ENCODE measurements around the gene ARX.

The ARX gene

DNA sequence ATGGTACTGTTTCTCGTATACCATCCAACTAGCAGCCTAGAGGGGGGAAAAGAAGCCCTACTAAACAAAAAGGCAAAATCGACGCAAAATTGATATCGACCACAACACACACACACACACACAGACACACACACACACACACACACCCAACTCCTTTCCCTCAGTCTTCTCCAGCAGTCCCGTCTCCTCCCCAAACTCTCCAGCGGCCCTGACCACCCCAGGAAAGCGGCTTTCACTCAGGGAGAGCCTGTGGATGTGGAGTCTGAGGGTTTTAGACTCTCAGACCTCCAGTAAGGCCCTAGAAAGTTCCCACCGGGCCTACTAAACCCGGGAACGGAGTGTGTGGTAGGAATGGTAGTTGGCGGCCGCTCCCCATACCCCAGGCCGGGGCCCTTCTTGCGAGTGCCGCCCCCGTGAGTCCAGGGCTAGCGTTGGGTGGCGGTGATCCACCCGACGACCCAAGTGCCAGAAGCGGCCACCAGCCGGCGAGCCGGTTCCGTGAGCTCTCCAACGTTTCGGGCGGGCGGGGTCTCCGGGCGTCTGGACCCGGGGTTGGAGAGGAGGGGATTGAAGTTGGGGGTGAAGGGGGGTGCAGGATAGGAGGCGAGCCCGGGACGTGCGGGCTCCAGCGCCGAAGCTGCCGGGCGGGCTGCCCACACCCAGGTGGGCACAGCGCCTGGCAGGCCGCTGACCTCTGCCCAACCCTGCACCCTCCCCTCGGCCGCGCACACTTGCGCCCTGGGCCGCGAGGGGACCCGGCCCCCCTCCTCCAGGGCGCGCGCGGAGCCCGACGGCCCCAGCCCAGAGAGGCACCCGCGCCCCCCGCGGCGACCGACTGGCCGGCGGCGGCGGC, 13.7 kb downstream of the ARX start:
- DNase-seq, result peak in 6 of 58 donors; percentile 2 to 32 (median 8)

DNA sequence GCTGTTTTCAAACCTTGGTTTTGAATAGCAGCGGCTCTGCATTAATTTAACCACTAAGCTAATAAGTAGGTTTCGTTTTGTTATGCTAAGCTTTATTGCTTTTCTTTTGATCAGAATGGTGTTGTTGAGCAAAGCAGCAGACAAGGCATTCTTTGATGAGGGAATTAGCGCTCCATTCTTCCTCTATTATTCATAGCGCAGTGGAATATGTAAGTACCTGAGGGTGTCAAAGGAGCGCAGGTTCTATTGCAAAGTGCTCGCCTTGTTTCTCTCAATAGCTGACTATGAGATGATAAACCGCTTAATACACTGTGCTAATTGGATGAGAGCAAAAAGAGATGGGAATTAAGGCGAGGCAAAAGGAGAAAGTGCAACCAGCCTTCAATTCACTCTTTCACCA, 16.3 kb downstream of the ARX start:
- no peak for DNase-seq

DNA sequence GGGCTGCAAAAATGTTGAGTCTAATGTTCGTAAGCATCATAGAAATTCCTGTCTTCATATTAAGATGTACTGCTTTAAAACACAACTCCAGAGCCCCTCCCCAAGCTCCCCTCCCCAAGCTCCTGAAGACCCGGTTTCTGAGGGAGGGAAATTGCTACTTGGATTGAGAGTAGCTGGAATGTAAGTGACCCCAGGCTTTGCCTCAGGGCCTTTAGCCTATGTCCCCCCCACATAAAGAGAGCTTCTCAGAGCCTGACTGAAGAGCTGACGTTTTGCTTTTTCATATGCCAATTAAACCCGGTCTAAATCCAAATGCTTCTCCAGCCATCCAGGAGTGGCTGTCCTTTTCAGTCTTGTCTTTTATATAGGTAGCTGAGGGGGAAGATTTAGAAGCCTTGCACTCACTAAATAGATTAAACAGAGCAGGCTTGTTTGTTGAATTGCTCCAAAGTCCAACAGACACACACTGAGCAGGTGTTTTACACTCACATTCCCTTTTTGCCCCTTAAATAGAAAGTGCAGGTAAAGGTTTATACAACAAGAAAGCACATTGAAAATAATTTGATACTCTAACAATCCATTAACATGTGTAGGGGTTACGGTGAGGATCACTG, 19.6 kb downstream of the ARX start:
- no peak for DNase-seq

- DNase-seq, result no peak
Observed at GRCh38 chrX:24993879-24994278, 21.9 kb downstream of the ARX start.

DNA sequence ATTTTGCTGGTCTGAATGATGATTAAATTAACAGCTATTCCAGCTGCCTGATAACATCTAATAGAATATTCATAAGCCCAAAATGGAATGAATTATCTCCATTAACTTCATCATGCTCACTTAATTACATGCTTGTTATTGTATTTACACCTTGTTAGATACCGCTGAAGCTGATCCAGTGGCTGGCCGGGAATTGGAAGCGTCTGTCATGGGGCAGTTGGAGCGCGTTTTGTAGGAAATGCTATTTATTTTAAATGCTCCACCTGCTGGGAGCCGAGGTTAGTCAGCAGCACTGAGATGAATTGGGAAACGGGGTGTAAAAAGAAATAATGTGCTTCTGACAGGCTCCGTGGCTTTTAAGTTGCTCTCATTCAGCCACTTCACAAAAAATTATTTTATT, 25.2 kb downstream of the ARX start:
- peak in 1 of 58 donors; percentile 2 for DNase-seq

DNA sequence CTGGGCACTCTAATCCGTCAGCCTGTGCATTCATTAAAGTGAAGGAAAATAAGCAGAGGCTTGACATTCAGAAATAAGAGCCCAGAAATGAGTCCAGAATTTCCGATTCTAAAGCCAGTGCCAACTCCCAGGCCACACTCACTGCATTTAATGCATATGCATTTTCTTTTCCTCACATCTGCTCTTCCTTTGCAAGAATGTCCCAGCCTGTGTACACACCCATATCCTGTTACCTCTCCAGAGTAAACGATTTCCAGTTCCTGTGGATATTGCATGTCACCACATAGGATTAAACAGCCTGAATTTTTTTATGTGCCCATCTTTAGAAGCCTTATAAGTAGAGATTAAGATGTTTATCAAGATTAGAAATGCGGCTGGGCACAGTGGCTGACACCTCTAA, 27.5 kb downstream of the ARX start:
- DNase-seq, result no peak

DNA sequence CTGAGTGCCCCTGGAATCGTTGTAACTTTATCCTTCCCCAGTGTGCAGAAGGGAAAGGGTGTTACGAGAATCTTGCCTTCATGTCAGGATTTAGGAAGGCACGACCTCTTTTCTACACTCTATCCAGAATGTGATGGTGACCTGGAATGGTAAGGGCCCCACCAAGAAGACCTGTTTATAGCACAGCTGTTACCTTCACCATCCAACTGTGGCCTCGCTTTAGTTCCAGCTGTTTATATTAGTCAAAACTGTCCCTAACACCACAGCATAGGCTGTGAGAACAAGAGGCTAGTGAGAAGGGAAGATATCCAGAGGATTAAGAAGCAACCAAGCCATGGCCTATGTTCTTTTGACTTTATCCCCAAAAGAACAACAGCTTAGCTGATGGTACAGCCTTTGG, 28.0 kb downstream of the ARX start:
- no peak for DNase-seq

- DNase-seq, result no peak
Observed at GRCh38 chrX:24985120-24985519, 30.6 kb downstream of the ARX start.

GRCh38 chrX:24983931-24984330, 31.8 kb downstream of the ARX start:
- DNase-seq, result no peak

GRCh38 chrX:24982306-24982965, 33.3 kb downstream of the ARX start:
- DNase-seq, result no peak

DNA sequence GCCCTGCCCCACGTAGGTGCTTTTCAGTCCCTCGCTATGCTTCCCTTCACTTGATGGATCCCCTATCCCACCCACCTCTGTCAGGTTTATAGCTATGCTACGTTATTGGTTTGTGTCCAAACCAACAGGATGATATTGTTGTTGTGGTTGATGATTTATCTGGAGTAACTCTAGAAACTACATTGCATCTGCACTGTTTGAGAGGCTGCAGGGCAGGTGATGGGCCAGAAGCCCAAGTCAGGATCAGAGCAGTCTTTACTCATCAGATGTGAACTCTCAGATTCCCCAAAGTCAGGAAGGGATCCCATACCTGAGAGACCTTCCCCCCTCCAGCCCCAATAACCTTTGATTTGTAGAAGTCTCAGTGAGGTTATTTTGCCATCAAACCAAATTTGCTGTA, 34.7 kb downstream of the ARX start:
- DNase-seq, result no peak

- no peak for DNase-seq
Observed at GRCh38 chrX:24979081-24979480, 36.7 kb downstream of the ARX start.

GRCh38 chrX:24969812-24970211, 46.0 kb downstream of the ARX start:
- DNase-seq, result no peak

DNA sequence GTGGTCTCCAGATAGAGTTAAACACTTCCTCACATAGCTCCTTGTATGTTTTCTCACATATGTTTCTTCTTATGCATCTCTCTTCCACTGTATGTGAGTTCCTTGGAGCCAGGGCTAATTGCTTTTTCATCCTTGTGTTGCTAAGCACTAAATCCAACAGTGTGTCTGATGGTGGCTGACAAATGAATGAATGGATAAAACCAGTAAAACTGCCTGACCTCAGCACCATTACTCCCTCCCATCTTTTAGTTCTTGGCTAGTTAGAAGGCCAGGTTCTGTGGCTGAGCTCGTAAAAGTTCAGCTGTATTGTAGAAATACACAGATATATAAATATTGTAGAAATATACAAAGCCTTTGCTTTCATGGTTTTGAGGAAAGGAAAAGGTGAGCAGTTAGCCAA, 50.4 kb downstream of the ARX start:
- no peak for DNase-seq

DNA sequence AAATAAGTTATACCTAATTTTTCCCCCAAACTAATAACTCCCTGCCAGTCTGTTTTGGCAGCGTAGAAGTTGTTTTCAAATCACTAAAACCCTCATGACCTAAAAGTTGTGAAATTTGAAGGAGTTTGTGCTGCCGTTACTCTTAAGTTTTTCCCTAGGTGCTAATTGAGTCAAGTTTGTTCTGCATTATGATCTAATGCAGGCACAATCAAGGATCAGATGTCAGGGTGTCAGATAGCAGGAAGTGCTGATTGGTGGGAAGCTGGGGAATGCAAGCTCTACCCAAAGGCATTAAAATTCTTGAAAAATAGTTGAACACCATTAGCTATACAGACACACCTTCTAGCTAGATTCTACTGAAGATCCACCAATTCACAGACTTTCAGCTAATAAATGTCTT, 51.9 kb downstream of the ARX start:
- no peak for DNase-seq

- no peak for DNase-seq
Observed at GRCh38 chrX:24961809-24962208, 54.0 kb downstream of the ARX start.

- no peak for DNase-seq
Observed at GRCh38 chrX:24956828-24957227, 58.9 kb downstream of the ARX start.

- no peak for DNase-seq
Observed at GRCh38 chrX:24955372-24955930, 60.3 kb downstream of the ARX start.

DNA sequence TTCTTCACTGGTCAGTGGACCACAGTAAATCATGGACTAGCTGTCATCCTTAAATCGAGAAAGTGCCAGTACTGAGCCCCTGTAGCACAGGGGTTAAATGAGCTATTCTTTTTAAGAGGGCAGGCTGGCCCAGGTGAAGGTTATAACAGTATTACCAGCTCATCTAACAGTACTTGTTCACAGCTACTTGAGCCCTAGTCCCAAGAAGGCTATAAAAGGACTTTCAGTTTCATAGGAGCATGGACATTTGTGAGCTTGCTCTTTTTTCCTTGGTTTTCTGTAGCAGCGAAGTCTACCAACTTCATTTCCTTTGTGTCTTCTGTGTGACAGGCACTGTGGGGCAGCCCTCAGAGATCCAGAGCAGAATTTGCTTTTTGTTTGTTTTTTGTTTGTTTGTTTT, 61.0 kb downstream of the ARX start:
- no peak for DNase-seq
